ENCODE data around the gene MEF2B.
A peak's percentile ranks its signal among the peaks of the same experiment; 100 is the strongest.

MEF2B gene

GRCh38 chr19:19170873-19171672 lies 1.0 kb upstream of the MEF2B start:
- no peaks in the 10 kb centered on the region for H3K9me3 ChIP-seq (replicated peaks; ENCODE audit: insufficient read depth, low read length)
- H3K9ac ChIP-seq (ENCODE audit: low read length): no peak overlapping the region
- H2AFZ ChIP-seq (ENCODE audit: low read length): no peak overlapping the region
- no peak for DNase-seq
- H3K9me2 ChIP-seq (replicated peaks; ENCODE audit: insufficient read depth, low read length): no peaks in the 10 kb centered on the region
- no peak for TF ChIP-seq CTCF (IDR thresholded peaks at IDR 0.05; ENCODE audit: low read length)
- no peak for TF ChIP-seq EZH2phosphoT487 (IDR thresholded peaks at IDR 0.05; ENCODE audit: low read length)
- TF ChIP-seq EZH2 (optimal IDR thresholded peaks at IDR 0.05; ENCODE audit: low read depth, low read length): no peak
- H3K79me2 ChIP-seq (ENCODE audit: low read length): no peaks in the 10 kb centered on the region
- no peak overlapping the region for H3K27ac ChIP-seq (ENCODE audit: low read length)
- H3K4me1 ChIP-seq (ENCODE audit: low read length): peaks cover 7% of the 10 kb centered on the region; the same call in 1 of the 2 replicates
- no peak overlapping the region for H3K4me2 ChIP-seq (ENCODE audit: low read depth, low read length)
- H3K27me3 ChIP-seq (replicated peaks; ENCODE audit: insufficient read depth, low read length): no peaks in the 10 kb centered on the region
- no peak overlapping the region for H3K4me3 ChIP-seq (ENCODE audit: low read length)
- no peaks in the 10 kb centered on the region; the same call in 1 of the 2 replicates for H3F3A ChIP-seq (ENCODE audit: insufficient read depth, low read length)
- no peaks in the 10 kb centered on the region for H3K36me3 ChIP-seq (replicated peaks; ENCODE audit: insufficient read depth, low read length)
- H4K20me1 ChIP-seq (ENCODE audit: insufficient read depth, low read length): no peaks in the 10 kb centered on the region

GRCh38 chr19:19169236-19170052 lies 619 bp downstream of the MEF2B start:
- DNase-seq: no peak
- Histone ChIP-seq H2AFZ (ENCODE audit: low read length) (peak overlapping the region; percentile 36; the same call in 1 of the 2 replicates), H3F3A (ENCODE audit: insufficient read depth, low read length) (no peaks in the 10 kb centered on the region), H3K9me2 (replicated peaks; ENCODE audit: insufficient read depth, low read length) (no peaks in the 10 kb centered on the region), H3K4me2 (ENCODE audit: low read depth, low read length) (peak overlapping the region; percentile 96), H3K79me2 (ENCODE audit: low read length) (no peaks in the 10 kb centered on the region), H3K36me3 (replicated peaks; ENCODE audit: insufficient read depth, low read length) (no peaks in the 10 kb centered on the region), H3K27ac (ENCODE audit: low read length) (no peak overlapping the region), H3K4me3 (ENCODE audit: low read length) (peak overlapping the region; percentile 50), H3K27me3 (replicated peaks; ENCODE audit: insufficient read depth, low read length) (no peaks in the 10 kb centered on the region), H3K9ac (ENCODE audit: low read length) (peak overlapping the region; percentile 20; the same call in 1 of the 2 replicates), H3K9me3 (replicated peaks; ENCODE audit: insufficient read depth, low read length) (no peaks in the 10 kb centered on the region), H3K4me1 (ENCODE audit: low read length) (peaks cover 7% of the 10 kb centered on the region; the same call in 1 of the 2 replicates), H4K20me1 (ENCODE audit: insufficient read depth, low read length) (no peaks in the 10 kb centered on the region)
- no peak for TF ChIP-seq EZH2phosphoT487 (IDR thresholded peaks at IDR 0.05; ENCODE audit: low read length)
- no peak for TF ChIP-seq CTCF (IDR thresholded peaks at IDR 0.05; ENCODE audit: low read length)
- TF ChIP-seq EZH2 (optimal IDR thresholded peaks at IDR 0.05; ENCODE audit: low read depth, low read length): no peak

GRCh38 chr19:19167612-19168011 lies 2.5 kb downstream of the MEF2B start:
- no peaks in the 10 kb centered on the region for H3F3A ChIP-seq (ENCODE audit: insufficient read depth, low read length)
- no peaks in the 10 kb centered on the region for H3K27me3 ChIP-seq (replicated peaks; ENCODE audit: insufficient read depth, low read length)
- no peak overlapping the region for H3K4me2 ChIP-seq (ENCODE audit: low read depth, low read length)
- H3K79me2 ChIP-seq (ENCODE audit: low read length): no peaks in the 10 kb centered on the region
- H3K36me3 ChIP-seq (replicated peaks; ENCODE audit: insufficient read depth, low read length): no peaks in the 10 kb centered on the region
- no peak overlapping the region for H3K4me3 ChIP-seq (ENCODE audit: low read length)
- H3K9ac ChIP-seq (ENCODE audit: low read length): no peak overlapping the region
- TF ChIP-seq EZH2 (optimal IDR thresholded peaks at IDR 0.05; ENCODE audit: low read depth, low read length) (no peak), CTCF (IDR thresholded peaks at IDR 0.05; ENCODE audit: low read length) (no peak)
- no peaks in the 10 kb centered on the region for H3K9me3 ChIP-seq (replicated peaks; ENCODE audit: insufficient read depth, low read length)
- H3K9me2 ChIP-seq (replicated peaks; ENCODE audit: insufficient read depth, low read length): no peaks in the 10 kb centered on the region
- no peaks in the 10 kb centered on the region for H4K20me1 ChIP-seq (ENCODE audit: insufficient read depth, low read length)
- peaks cover 7% of the 10 kb centered on the region; the same call in 1 of the 2 replicates for H3K4me1 ChIP-seq (ENCODE audit: low read length)
- no peak overlapping the region for H3K27ac ChIP-seq (ENCODE audit: low read length)
- DNase-seq: no peak
- H2AFZ ChIP-seq (ENCODE audit: low read length): no peak overlapping the region

All from MM.1S (cell line).